SU-DHL-6 (cell line): ENCODE measurements around the gene SIL1.

Source experiments
- EZH2phosphoT487 ChIP-seq: fragments of 200-600 bp; sonication (generic), shearing (Covaris generic); conservative IDR thresholded peaks from 2 replicates; pipeline ENCODE4 v1.6.1; 2018; ENCODE audit warnings: mild to moderate bottlenecking, antibody characterized with exemption, low read length, moderate library complexity, mixed read lengths
- TF ChIP-seq, protein P1 (sequence below): fragments of 200-600 bp; sonication (generic); IDR thresholded peaks from one replicate; pipeline ENCODE4 v1.5.1; 2017; ENCODE audit warnings: antibody characterized with exemption, mild to moderate bottlenecking, low read length, moderate library complexity; ENCODE audit not compliant: insufficient read depth, poor library complexity, severe bottlenecking

DNA sequence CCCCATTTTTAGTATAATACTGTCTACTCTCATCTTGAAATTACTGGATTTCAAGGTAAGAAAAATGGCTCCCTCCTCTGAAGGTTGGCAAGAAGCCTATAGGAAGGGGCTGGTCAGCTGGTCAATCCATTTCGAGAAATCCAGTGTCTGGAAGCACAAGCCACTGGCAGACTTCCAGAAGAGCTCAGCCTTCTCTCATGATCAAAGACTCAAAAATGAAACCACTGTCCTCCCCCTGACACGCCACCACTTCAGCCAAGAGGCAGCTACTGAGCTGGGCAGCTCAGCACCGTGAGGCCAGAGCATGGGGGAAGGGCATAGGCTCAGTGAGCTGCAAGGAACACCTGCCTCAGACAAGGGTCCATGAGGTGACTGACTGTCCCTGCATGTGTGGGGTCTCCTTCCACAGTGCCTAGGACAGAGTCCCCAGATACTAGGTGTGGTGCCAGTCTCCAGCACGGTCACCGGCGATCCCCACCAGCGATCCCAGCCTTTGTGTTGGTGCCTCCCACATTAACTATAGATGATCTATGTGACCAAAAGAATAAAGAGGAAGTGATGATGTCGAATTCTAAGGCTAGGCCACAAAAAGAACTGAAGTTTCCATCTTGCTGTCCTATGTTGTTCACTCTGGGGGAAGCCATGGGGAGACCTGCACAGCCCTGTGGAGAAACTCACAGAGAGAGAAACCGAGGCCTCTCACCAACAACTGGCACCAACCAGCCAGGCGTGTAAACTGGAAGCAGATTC lies 222.9 kb downstream of the SIL1 start:
- no peak for TF ChIP-seq EZH2phosphoT487
- TF ChIP-seq, protein P1, sequence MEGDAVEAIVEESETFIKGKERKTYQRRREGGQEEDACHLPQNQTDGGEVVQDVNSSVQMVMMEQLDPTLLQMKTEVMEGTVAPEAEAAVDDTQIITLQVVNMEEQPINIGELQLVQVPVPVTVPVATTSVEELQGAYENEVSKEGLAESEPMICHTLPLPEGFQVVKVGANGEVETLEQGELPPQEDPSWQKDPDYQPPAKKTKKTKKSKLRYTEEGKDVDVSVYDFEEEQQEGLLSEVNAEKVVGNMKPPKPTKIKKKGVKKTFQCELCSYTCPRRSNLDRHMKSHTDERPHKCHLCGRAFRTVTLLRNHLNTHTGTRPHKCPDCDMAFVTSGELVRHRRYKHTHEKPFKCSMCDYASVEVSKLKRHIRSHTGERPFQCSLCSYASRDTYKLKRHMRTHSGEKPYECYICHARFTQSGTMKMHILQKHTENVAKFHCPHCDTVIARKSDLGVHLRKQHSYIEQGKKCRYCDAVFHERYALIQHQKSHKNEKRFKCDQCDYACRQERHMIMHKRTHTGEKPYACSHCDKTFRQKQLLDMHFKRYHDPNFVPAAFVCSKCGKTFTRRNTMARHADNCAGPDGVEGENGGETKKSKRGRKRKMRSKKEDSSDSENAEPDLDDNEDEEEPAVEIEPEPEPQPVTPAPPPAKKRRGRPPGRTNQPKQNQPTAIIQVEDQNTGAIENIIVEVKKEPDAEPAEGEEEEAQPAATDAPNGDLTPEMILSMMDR = no peak
